HepG2 (cell line): ENCODE data around the gene SAE1. TPM values are rescaled to one million over a fixed set of nuclear protein-coding genes. Genes with fewer than 3 reads are reported as not detected.
A peak's percentile ranks its signal among the peaks of the same experiment; 100 is the strongest.

ENCODE experiments used
- AFF4 ChIP-seq: sonication (generic); formaldehyde crosslinking; IDR thresholded peaks from 2 replicates; pipeline ENCODE4 v1.4.0; 2020; ENCODE audit warnings: missing genetic modification reagents
- AHR ChIP-seq: IDR thresholded peaks from 2 replicates; pipeline ENCODE4 v1.6.1; 2018; ENCODE audit warnings: missing genetic modification reagents, missing compliant biosample characterization
- BATF2 ChIP-seq: sonication (generic); formaldehyde crosslinking; IDR thresholded peaks from 2 replicates; pipeline ENCODE4 v1.8.0; 2022; ENCODE audit warnings: mild to moderate bottlenecking, missing genetic modification reagents, moderate library complexity
- GFI1 ChIP-seq: sonication (generic); formaldehyde crosslinking; IDR thresholded peaks from 2 replicates; pipeline ENCODE4 v1.5.0; 2020; ENCODE audit warnings: missing genetic modification reagents, mild to moderate bottlenecking, borderline replicate concordance
- HES4 ChIP-seq: sonication (generic); formaldehyde crosslinking; IDR thresholded peaks from 2 replicates; pipeline ENCODE4 v1.9.0; 2021; ENCODE audit warnings: mild to moderate bottlenecking, missing genetic modification reagents, borderline replicate concordance
- HNRNPH1 ChIP-seq: fragments of 200-400 bp; formaldehyde crosslinking; optimal IDR thresholded peaks from 2 replicates; pipeline ENCODE3; 2017; ENCODE audit warnings: mild to moderate bottlenecking, low read depth, low read length
- HNRNPUL1 ChIP-seq: fragments of 200-400 bp; formaldehyde crosslinking; IDR thresholded peaks from 2 replicates; pipeline ENCODE4 v1.6.1; 2017; ENCODE audit warnings: low read depth, mild to moderate bottlenecking, low read length, moderate library complexity
- KAT8 ChIP-seq: IDR thresholded peaks from 2 replicates; pipeline ENCODE4 v1.6.1; 2016; ENCODE audit warnings: missing genetic modification reagents, missing compliant biosample characterization
- MAFK ChIP-seq, 2 experiments: IDR thresholded peaks in 1 of 2; conservative IDR thresholded peaks in 1 of 2; 2 replicates each; pipeline ENCODE4 v1.6.1; 2011; ENCODE audit warnings: improper control_type of control experiment in 2 of 2, low read length in 2 of 2
- MTF2 ChIP-seq: sonication (generic); formaldehyde crosslinking; IDR thresholded peaks from 2 replicates; pipeline ENCODE4 v1.5.0; 2020; ENCODE audit warnings: missing genetic modification reagents, borderline replicate concordance
- MXD1 ChIP-seq: sonication (generic); formaldehyde crosslinking; IDR thresholded peaks from 2 replicates; pipeline ENCODE4 v1.4.0; 2020; ENCODE audit warnings: mild to moderate bottlenecking, missing genetic modification reagents
- MYNN ChIP-seq: sonication (generic); formaldehyde crosslinking; IDR thresholded peaks from 2 replicates; pipeline ENCODE4 v1.4.0; 2020; ENCODE audit warnings: mild to moderate bottlenecking, low read depth, missing genetic modification reagents
- MYPOP ChIP-seq: sonication (generic); formaldehyde crosslinking; IDR thresholded peaks from 2 replicates; pipeline ENCODE4 v1.8.1; 2023; ENCODE audit warnings: mild to moderate bottlenecking, moderate library complexity, missing genetic modification reagents
- NR2F6 ChIP-seq, 2 experiments: IDR thresholded peaks; 2 replicates each; pipeline ENCODE4 v1.6.1; 2016; ENCODE audit warnings: antibody characterized with exemption in 1 of 2, mild to moderate bottlenecking in 1 of 2
- PPARG ChIP-seq: conservative IDR thresholded peaks from 2 replicates; pipeline ENCODE4 v1.6.1; 2016; ENCODE audit warnings: missing biosample characterization, missing genetic modification reagents
- SOX6 ChIP-seq, 2 experiments: fragments of 450-650 bp in 1 of 2; sonication (generic) in 1 of 2; formaldehyde crosslinking in 1 of 2; IDR thresholded peaks; 2 replicates each; pipeline versions ENCODE4 v1.4.0 to v1.6.1; 2017 to 2020; ENCODE audit warnings: antibody characterized with exemption in 1 of 2, mild to moderate bottlenecking in 1 of 2, missing genetic modification reagents in 1 of 2
- TBX2 ChIP-seq: sonication (generic); formaldehyde crosslinking; IDR thresholded peaks from 2 replicates; pipeline ENCODE4 v1.5.0; 2020; ENCODE audit warnings: missing genetic modification reagents, mild to moderate bottlenecking, borderline replicate concordance
- ZFYVE20 ChIP-seq: sonication (generic); formaldehyde crosslinking; IDR thresholded peaks from 2 replicates; pipeline ENCODE4 v1.8.0; 2023; ENCODE audit warnings: low read depth, mild to moderate bottlenecking, moderate library complexity, missing genetic modification reagents, borderline replicate concordance
- ZNF124 ChIP-seq: sonication (generic); formaldehyde crosslinking; IDR thresholded peaks from 2 replicates; pipeline ENCODE4 v1.4.0; 2020; ENCODE audit warnings: missing genetic modification reagents
- ZNF205 ChIP-seq: IDR thresholded peaks from 2 replicates; pipeline ENCODE4 v1.6.1; 2018; ENCODE audit warnings: missing biosample characterization, missing genetic modification reagents
- ZNF251 ChIP-seq: sonication (generic); formaldehyde crosslinking; IDR thresholded peaks from 2 replicates; pipeline ENCODE4 v1.9.0; 2021; ENCODE audit warnings: mild to moderate bottlenecking, missing genetic modification reagents
- ZNF329 ChIP-seq: sonication (generic); formaldehyde crosslinking; IDR thresholded peaks from 2 replicates; pipeline ENCODE4 v1.9.0; 2021; ENCODE audit warnings: low read depth, mild to moderate bottlenecking, missing genetic modification reagents
- ZNF441 ChIP-seq: sonication (generic); formaldehyde crosslinking; IDR thresholded peaks from 2 replicates; pipeline ENCODE4 v1.7.0; 2021; ENCODE audit warnings: missing genetic modification reagents, borderline replicate concordance
- ZNF556 ChIP-seq: sonication (generic); formaldehyde crosslinking; IDR thresholded peaks from 2 replicates; pipeline ENCODE4 v1.4.0; 2020; ENCODE audit warnings: mild to moderate bottlenecking, missing genetic modification reagents, borderline replicate concordance
- ZNF773 ChIP-seq: sonication (generic); formaldehyde crosslinking; IDR thresholded peaks from 2 replicates; pipeline ENCODE4 v1.4.0; 2020; ENCODE audit warnings: missing genetic modification reagents, borderline replicate concordance
- polyA plus RNA-seq, 8 experiments: library from polyadenylated mRNA; depleted of rRNA in 3 of 8; stranded (reverse) in 7 of 8; unstranded in 1 of 8; fragments of >200 nt; fragmentation: Illumina TruSeq in 4 of 8; extraction: Trizol in 4 of 8; gene quantifications; 2 replicates each; pipeline versions ENCODE4 v1.2.1 to v1.2.3, GENCODE V29; 2011 to 2016; ENCODE audit warnings: low read depth in 4 of 8, missing spikeins in 1 of 8, mixed read lengths in 1 of 8; ENCODE audit not compliant: insufficient read depth in 1 of 8
- total RNA-seq, 5 experiments: library from RNA; depleted of rRNA; stranded (reverse); fragments of >200 nt; fragmentation: Illumina TruSeq; extraction: Trizol; gene quantifications; 2 replicates each; pipeline ENCODE4 v1.2.3, GENCODE V29; 2016; ENCODE audit warnings: low read depth in 1 of 5

The SAE1 gene
- total and polyA plus RNA-seq, 2 of the 13 experiments (the other 11 are each of a cell fraction or from before 2014, with no cell fraction given) = 87.6 to 197 TPM

- TF ChIP-seq MYNN (no peak), GFI1 (no peak), HES4 (CRISPR knock-in tag) (no peak), ZNF556 (CRISPR knock-in tag) (peak; percentile 53; the same call in 1 of the 2 replicates), ZNF205 (CRISPR knock-in tag) (no peak), MYPOP (CRISPR knock-in tag) (peak; percentile 58), MAFK (conservative IDR thresholded peaks at IDR 0.05 in 1 of 2, IDR thresholded peaks at IDR 0.05 in 1 of 2; ENCODE audit: low read length in 2 of 2) (no peak), ZNF773 (no peak), ZNF441 (CRISPR knock-in tag) (no peak; the same call in 1 of the 2 replicates), ZNF251 (CRISPR knock-in tag) (no peak), TBX2 (peak; percentile 61), AHR (CRISPR knock-in tag) (no peak; the same call in 1 of the 2 replicates), MTF2 (CRISPR knock-in tag) (no peak), AFF4 (CRISPR knock-in tag) (no peak), ZNF329 (CRISPR knock-in tag) (no peak), KAT8 (CRISPR knock-in tag) (peak; percentile 85), MXD1 (CRISPR knock-in tag) (peak; percentile 69), HNRNPUL1 (no peak), ZFYVE20 (no peak), BATF2 (CRISPR knock-in tag) (no peak), ZNF124 (CRISPR knock-in tag) (no peak), PPARG (CRISPR knock-in tag) (no peak), NR2F6 (IDR thresholded peaks at IDR 0.05) (no peak), NR2F6 (CRISPR knock-in tag; IDR thresholded peaks at IDR 0.05) (peak; percentile 39; the same call in 1 of the 2 replicates), SOX6 (IDR thresholded peaks at IDR 0.05) (no peak), SOX6 (CRISPR knock-in tag; IDR thresholded peaks at IDR 0.05) (peak; percentile 63; the same call in 1 of the 2 replicates), HNRNPH1 (no peak)
These were observed at the start of gene SAE1 (continued) for GRCh38 chr19:47130589-47131227.
